Activated CD4-positive, alpha-beta T cell treated with anti-CD3 and anti-CD28 coated beads, Interleukin-2, amount 50 U/mL, for 1 hour (primary cell): ENCODE data around the gene ZBTB42.

Experiments
- DNase-seq: peaks from one replicate; pipeline ENCODE4 v3.0.0-alpha.2; 2020

The ZBTB42 gene

GRCh38 chr14:104844306-104845032 is 43.6 kb downstream of the ZBTB42 start:
- DNase-seq = no peak

- DNase-seq = no peak
Measured at GRCh38 chr14:104845033-104845666, 44.2 kb downstream of the ZBTB42 start.

- DNase-seq = no peak
Measured at GRCh38 chr14:104845834-104846441, 45.0 kb downstream of the ZBTB42 start.

- no peak for DNase-seq
Measured at GRCh38 chr14:104852280-104852663, 51.4 kb downstream of the ZBTB42 start.
